GM12878 (cell line): ENCODE results near the gene NEMF. TPM values are rescaled to one million over a fixed set of nuclear protein-coding genes. Genes with fewer than 3 reads are reported as not detected.

Source experiments
- ATAC-seq: fragments of 200-7000 bp; cut with Tn5 transposase; 3 replicates; pipeline ENCODE4 v1.9.1; 2020; ENCODE audit warnings: mild to moderate bottlenecking, moderate library complexity
- BruUV-seq: library from RNA; stranded (reverse); fragments of 400-500 nt; replicated peaks from 2 replicates; lab custom pipeline; 2021; lab: Mats Ljungman, UMichigan
- CTCF ChIA-PET: fragments of 300-600 bp; sonication (Branson Sonifier 250); formaldehyde crosslinking; extraction: SDS; loops from one replicate; lab custom pipeline; 2021; ENCODE audit warnings: inconsistent platforms; lab: Yijun Ruan, JAX
- POLR2A ChIA-PET: fragments of 350-600 bp; formaldehyde crosslinking; extraction: SDS; loops from one replicate; lab custom pipeline; 2021; ENCODE audit warnings: inconsistent platforms; lab: Charles Lee
- RAD21 ChIA-PET: fragments of 300-600 bp; sonication (Branson Sonifier 250); formaldehyde crosslinking; loops from one replicate; lab custom pipeline; 2023; ENCODE audit warnings: antibody characterized with exemption; ENCODE audit not compliant: unreplicated experiment; lab: Charles Lee
- SMC1A ChIA-PET: fragments of 300-600 bp; sonication (Branson Sonifier 250); formaldehyde crosslinking; loops from one replicate; lab custom pipeline; 2023; ENCODE audit not compliant: unreplicated experiment, uncharacterized antibody; lab: Charles Lee
- DNase-seq: peaks from one replicate; pipeline ENCODE4 v3.0.0-alpha.2; 2011; ENCODE audit warnings: low read depth, low spot score
- FAIRE-seq: peaks from 3 replicates; lab custom pipeline; 2011; peaks lifted over from hg19 to GRCh38; lab: Jason Lieb, UNC
- H2AFZ ChIP-seq: 2 replicates; pipeline ENCODE4 v1.6.0; 2011; ENCODE audit warnings: low read depth, low read length, control low read depth; ENCODE audit not compliant: control insufficient read depth
- H3K27ac ChIP-seq: 2 replicates; pipeline ENCODE4 v1.5.1; 2011; ENCODE audit warnings: control low read depth; ENCODE audit not compliant: control insufficient read depth, insufficient read depth
- H3K27me3 ChIP-seq, 2 experiments: replicated peaks in 1 of 2; 2 replicates each; pipeline versions ENCODE4 v1.6.0 to v1.6.1; 2011; ENCODE audit warnings: low read length in 1 of 2; ENCODE audit not compliant: control insufficient read depth in 2 of 2, insufficient read depth in 2 of 2
- H3K36me3 ChIP-seq, 2 experiments: 2 replicates each; pipeline ENCODE4 v1.5.1; 2011; ENCODE audit warnings: low read length in 1 of 2; ENCODE audit not compliant: control insufficient read depth in 2 of 2, insufficient read depth in 2 of 2
- H3K4me1 ChIP-seq: 2 replicates; pipeline ENCODE4 v1.6.1; 2011; ENCODE audit warnings: mild to moderate bottlenecking, low read length, moderate library complexity, mixed read lengths; ENCODE audit not compliant: control insufficient read depth, insufficient read depth
- H3K4me2 ChIP-seq: 2 replicates; pipeline ENCODE4 v1.6.0; 2011; ENCODE audit warnings: control low read depth; ENCODE audit not compliant: control insufficient read depth, insufficient read depth
- H3K4me3 ChIP-seq: fragments of 200-600 bp; sonication (generic); 2 replicates; pipeline ENCODE4 v1.5.1; 2016
- H3K79me2 ChIP-seq: 2 replicates; pipeline ENCODE4 v1.6.0; 2011; ENCODE audit warnings: low read length; ENCODE audit not compliant: control insufficient read depth, insufficient read depth
- H3K9ac ChIP-seq: 2 replicates; pipeline ENCODE4 v1.8.0; 2011; ENCODE audit warnings: low read length, control low read depth, mixed read lengths; ENCODE audit not compliant: control insufficient read depth, insufficient read depth
- H3K9me3 ChIP-seq: replicated peaks from 3 replicates; pipeline ENCODE4 v1.5.1; 2011; ENCODE audit warnings: mild to moderate bottlenecking, low read length; ENCODE audit not compliant: control insufficient read depth, insufficient read depth
- H4K20me1 ChIP-seq: 2 replicates; pipeline ENCODE4 v1.6.0; 2011; ENCODE audit not compliant: control insufficient read depth, insufficient read depth
- EGR1 ChIP-seq, 2 experiments: IDR thresholded peaks; 1 replicate in 1 of 2; 2 replicates in 1 of 2; pipeline ENCODE4 v1.6.1; 2011 to 2012; ENCODE audit warnings: low read depth in 2 of 2, low read length in 2 of 2, borderline replicate concordance in 1 of 2, mild to moderate bottlenecking in 1 of 2, moderate library complexity in 1 of 2
- KAT2A ChIP-seq: conservative IDR thresholded peaks from 2 replicates; pipeline ENCODE4 v1.6.1; 2011; ENCODE audit warnings: low read depth, low read length; ENCODE audit not compliant: control insufficient read depth
- WGBS: methylation state at CpG from one replicate; pipeline ENCODE4 v1.1.6; 2016; ENCODE audit warnings: low lambda C conversion rate; ENCODE audit not compliant: insufficient replicate concordance, insufficient coverage; ENCODE audit errors: missing lambda C conversion rate; 5-methylcytosine and 5-hydroxymethylcytosine counted together
- in situ Hi-C: fragments of 300-500 bp; cut with MboI; formaldehyde crosslinking; loops from 9 replicates; pipeline ENCODE4 v1.14.3; 2018; ENCODE audit warnings: mixed read lengths
- intact Hi-C: fragments of 100-400 bp; cut with micrococcal nuclease; formaldehyde crosslinking; loops from one replicate; pipeline ENCODE4 v1.14.2; 2022; ENCODE audit not compliant: unreplicated experiment
- polyA plus RNA-seq, 11 experiments: library from polyadenylated mRNA; depleted of rRNA in 4 of 11; unstranded in 6 of 11; stranded (reverse) in 5 of 11; fragments of >200 nt; fragmentation: Nextera tagmentation in 4 of 11; fragmentation: Illumina TruSeq in 1 of 11; extraction: Ambion mirVana in 4 of 11; extraction: Trizol in 1 of 11; gene quantifications; 1 replicate in 1 of 11; 2 replicates in 10 of 11; pipeline versions ENCODE4 v1.2.1 to v1.2.3, GENCODE V29; 2011 to 2016; ENCODE audit warnings: inconsistent platforms in 2 of 11, missing spikeins in 2 of 11, low read depth in 1 of 11
- total RNA-seq, 4 experiments: library from RNA; depleted of rRNA in 3 of 4; stranded (reverse); fragments of >200 nt in 3 of 4; fragmentation: Illumina TruSeq in 1 of 4; extraction: Trizol in 1 of 4; gene quantifications; 2 replicates each; pipeline versions ENCODE4 v1.2.1 to v1.2.3, GENCODE V29; 2013 to 2021
- TF ChIP-seq, protein P1 (sequence below): fragments of 450-650 bp; IDR thresholded peaks from 2 replicates; pipeline ENCODE4 v1.6.1; 2016; ENCODE audit warnings: mild to moderate bottlenecking

Gene NEMF
- total and polyA plus RNA-seq, 10 of the 15 experiments (the other 5 are each of a cell fraction or from before 2014, with no cell fraction given), result 31.5 to 80.1 (median 61.1) TPM

DNA sequence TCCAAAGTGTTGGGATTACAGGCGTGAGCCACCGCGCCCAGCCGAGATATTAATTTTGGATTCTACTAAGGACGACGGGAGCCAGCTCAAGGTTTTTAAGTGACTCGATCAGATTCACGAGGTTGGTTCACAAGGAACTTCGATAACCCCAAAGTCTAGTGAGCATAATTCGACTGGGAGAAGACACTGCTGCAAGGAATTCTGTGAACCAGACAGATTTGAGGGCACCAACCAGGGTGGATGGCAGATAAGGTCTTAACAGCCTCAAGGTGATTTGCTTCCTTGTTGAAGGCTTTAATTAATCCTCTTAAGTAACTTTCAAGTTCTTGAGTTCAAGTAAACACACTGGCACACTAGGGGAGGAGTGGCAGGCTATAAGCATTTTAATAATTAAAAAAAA lies 85.7 kb downstream of the NEMF start:
- ChIA-PET SMC1A (interaction anchor here (0.7 to 1.4 kb wide), 4 partner anchors 17 to 350 kb away, joined by 3 to 4 read pairs (median 3); no protein-coding TSS in a partner anchor), RAD21 (interaction anchor here (0.5 to 2.8 kb wide), 7 partner anchors 27 to 146 kb away, joined by 3 to 18 read pairs (median 4); partner anchors contain the start of genes MGAT2 and RPL36AL), POLR2A (interaction anchor here (0.6 to 2.9 kb wide), 12 partner anchors 62 to 712 kb away, joined by 3 to 31 read pairs (median 4); partner anchors contain the start of genes DNAAF2, MGAT2, POLE2 and RPL36AL), CTCF (interaction anchor here (0.6 to 2.8 kb wide), 6 partner anchors 13 to 172 kb away, joined by 3 to 7 read pairs (median 4); partner anchors contain the start of genes DNAAF2 and POLE2)
- Histone ChIP-seq H3K4me3 (peak overlapping the region; percentile 93), H3K4me1 (peaks cover 7% of the 10 kb centered on the region), H2AFZ (peak overlapping the region; percentile 64), H3K9ac (peak overlapping the region; percentile 86), H3K9me3 (no peaks in the 10 kb centered on the region), H3K27me3 (no peaks in the 10 kb centered on the region), H3K4me2 (peak overlapping the region; percentile 64), H3K79me2 (peaks cover 11% of the 10 kb centered on the region), H3K27ac (peak overlapping the region; percentile 93), H3K36me3 (0 out of 4 replicates have a peak, but pooled peaks cover 0 to 5% of the 10 kb centered on the region in 2 experiments), H4K20me1 (no peaks in the 10 kb centered on the region)
- whole genome bisulfite sequencing, result 96% methylated on average over 10 of the region's 10 CpGs
- FAIRE-seq (no peak), ATAC-seq (no peak), DNase-seq (no peak)
- intact Hi-C loops (loop anchor here (2.0 to 10.0 kb wide), 2 partner anchors 74 to 348 kb away; partner anchors contain the start of genes KLHDC1 and VCPKMT), in situ Hi-C loops (loop anchor here (5.0 to 25.0 kb wide), 2 partner anchors 130 to 305 kb away; partner anchors contain the start of gene DNAAF2)
- TF ChIP-seq EGR1 (IDR thresholded peaks at IDR 0.05; ENCODE audit: borderline replicate concordance in 1 of 2, low read depth in 2 of 2, low read length in 2 of 2) (no peak), KAT2A (no peak)
- TF ChIP-seq, protein P1, sequence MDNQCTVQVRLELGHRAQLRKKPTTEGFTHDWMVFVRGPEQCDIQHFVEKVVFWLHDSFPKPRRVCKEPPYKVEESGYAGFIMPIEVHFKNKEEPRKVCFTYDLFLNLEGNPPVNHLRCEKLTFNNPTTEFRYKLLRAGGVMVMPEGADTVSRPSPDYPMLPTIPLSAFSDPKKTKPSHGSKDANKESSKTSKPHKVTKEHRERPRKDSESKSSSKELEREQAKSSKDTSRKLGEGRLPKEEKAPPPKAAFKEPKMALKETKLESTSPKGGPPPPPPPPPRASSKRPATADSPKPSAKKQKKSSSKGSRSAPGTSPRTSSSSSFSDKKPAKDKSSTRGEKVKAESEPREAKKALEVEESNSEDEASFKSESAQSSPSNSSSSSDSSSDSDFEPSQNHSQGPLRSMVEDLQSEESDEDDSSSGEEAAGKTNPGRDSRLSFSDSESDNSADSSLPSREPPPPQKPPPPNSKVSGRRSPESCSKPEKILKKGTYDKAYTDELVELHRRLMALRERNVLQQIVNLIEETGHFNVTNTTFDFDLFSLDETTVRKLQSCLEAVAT, result peak; percentile 24; the same call in 1 of the 2 replicates
- BruUV-seq, result no TSS peak
